Neural cell (in vitro differentiated cells): ENCODE data around the gene DYNLL1.
"Not testable (repeated sequence)": the region's sequence is repeated elsewhere in the genome, so short reads cannot be mapped to it uniquely, and the experiment has no call there.

Experiments used
- EP300 ChIP-seq: fragments of 450-650 bp; conservative IDR thresholded peaks from 2 replicates; pipeline ENCODE4 v1.6.1; 2014; ENCODE audit warnings: antibody characterized with exemption, mild to moderate bottlenecking, moderate library complexity; ENCODE audit not compliant: poor library complexity, severe bottlenecking
- POLR2AphosphoS5 ChIP-seq: IDR thresholded peaks from 2 replicates; pipeline ENCODE4 v1.6.1; 2012
- RAD21 ChIP-seq: fragments of 450-650 bp; conservative IDR thresholded peaks from 2 replicates; pipeline ENCODE4 v1.6.1; 2014; ENCODE audit warnings: antibody characterized with exemption, mild to moderate bottlenecking, moderate library complexity
- TF ChIP-seq, protein P1 (sequence below): fragments of 450-650 bp; IDR thresholded peaks from 2 replicates; pipeline ENCODE4 v1.5.1; 2014; ENCODE audit warnings: antibody characterized with exemption, mild to moderate bottlenecking, moderate library complexity; ENCODE audit not compliant: poor library complexity, severe bottlenecking

DNA sequence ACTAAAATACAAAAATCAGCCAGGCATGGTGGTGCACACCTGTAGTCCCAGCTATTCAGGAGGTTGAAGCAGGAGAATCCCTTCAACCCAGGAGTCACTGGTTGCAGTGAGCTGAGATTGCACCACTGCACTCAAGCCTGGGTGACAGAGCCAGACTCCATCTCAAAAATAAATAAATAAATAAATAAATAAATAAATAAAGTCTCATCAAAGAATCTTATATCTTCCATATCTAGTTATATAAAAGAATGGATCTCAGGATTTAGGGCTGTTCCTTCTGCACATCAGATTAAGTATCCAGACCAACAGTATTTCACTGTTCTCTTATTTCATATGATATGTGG lies 34.5 kb downstream of the DYNLL1 start:
- TF ChIP-seq, protein P1, sequence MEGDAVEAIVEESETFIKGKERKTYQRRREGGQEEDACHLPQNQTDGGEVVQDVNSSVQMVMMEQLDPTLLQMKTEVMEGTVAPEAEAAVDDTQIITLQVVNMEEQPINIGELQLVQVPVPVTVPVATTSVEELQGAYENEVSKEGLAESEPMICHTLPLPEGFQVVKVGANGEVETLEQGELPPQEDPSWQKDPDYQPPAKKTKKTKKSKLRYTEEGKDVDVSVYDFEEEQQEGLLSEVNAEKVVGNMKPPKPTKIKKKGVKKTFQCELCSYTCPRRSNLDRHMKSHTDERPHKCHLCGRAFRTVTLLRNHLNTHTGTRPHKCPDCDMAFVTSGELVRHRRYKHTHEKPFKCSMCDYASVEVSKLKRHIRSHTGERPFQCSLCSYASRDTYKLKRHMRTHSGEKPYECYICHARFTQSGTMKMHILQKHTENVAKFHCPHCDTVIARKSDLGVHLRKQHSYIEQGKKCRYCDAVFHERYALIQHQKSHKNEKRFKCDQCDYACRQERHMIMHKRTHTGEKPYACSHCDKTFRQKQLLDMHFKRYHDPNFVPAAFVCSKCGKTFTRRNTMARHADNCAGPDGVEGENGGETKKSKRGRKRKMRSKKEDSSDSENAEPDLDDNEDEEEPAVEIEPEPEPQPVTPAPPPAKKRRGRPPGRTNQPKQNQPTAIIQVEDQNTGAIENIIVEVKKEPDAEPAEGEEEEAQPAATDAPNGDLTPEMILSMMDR, result not testable (repeated sequence)
- not testable (repeated sequence) for TF ChIP-seq EP300, POLR2AphosphoS5, RAD21
